ENCODE results near the gene HEATR3.

GRCh38 chr16:50144211-50144610, 78.4 kb downstream of the HEATR3 start:
- no peak for TF ChIP-seq CTCF (IDR thresholded peaks at IDR 0.05)
- no peak for TF ChIP-seq MAFK (IDR thresholded peaks at IDR 0.05; ENCODE audit: partially characterized antibody)
- no peak for TF ChIP-seq POLR2A (IDR thresholded peaks at IDR 0.05; ENCODE audit: low read length)
- no peak for TF ChIP-seq FOSB (CRISPR knock-in tag; IDR thresholded peaks at IDR 0.05)
- no peak for TF ChIP-seq E2F6 (IDR thresholded peaks at IDR 0.05; ENCODE audit: borderline replicate concordance, low read depth)
- TF ChIP-seq KDM5A (IDR thresholded peaks at IDR 0.05): no peak
- no peak for TF ChIP-seq HOXA7 (CRISPR knock-in tag; IDR thresholded peaks at IDR 0.05)
- no peak for TF ChIP-seq MYC (IDR thresholded peaks at IDR 0.05; ENCODE audit: borderline replicate concordance, low read length)
- no peak for TF ChIP-seq RCOR1 (IDR thresholded peaks at IDR 0.05; ENCODE audit: low read depth, low read length)
- TF ChIP-seq REST (IDR thresholded peaks at IDR 0.05): no peak
- TF ChIP-seq MAX (IDR thresholded peaks at IDR 0.05): no peak
- no peak for TF ChIP-seq ESRRA (IDR thresholded peaks at IDR 0.05; ENCODE audit: borderline replicate concordance, low read length)
- TF ChIP-seq EP300 (IDR thresholded peaks at IDR 0.05): no peak
